ENCODE data around the gene STK33. TPM values are rescaled to one million over a fixed set of nuclear protein-coding genes. Genes with fewer than 3 reads are reported as not detected.

STK33 gene
- total and polyA plus RNA-seq, 2 of the 13 experiments (the other 11 are each of a cell fraction or from before 2014, with no cell fraction given), result 2.7 to 12.6 TPM

DNA sequence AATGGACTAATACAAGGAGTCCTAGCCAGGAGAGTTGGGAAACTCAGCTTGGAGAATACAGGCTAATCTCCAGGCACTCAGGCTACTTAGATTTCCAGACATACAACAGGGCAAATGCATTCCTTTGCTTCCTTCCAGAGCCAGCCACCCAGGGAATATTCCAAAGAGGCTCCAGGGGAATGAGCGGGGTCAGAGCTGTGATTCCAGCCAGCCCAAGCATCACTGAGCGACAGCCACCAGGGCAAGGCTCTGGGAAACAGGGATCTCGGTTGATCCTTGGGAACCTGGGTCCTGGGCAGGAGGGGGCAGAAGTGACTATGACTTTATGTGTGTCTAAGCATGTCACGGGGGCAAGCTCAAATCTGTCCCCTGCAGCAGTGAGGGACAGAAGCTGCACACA lies 218.1 kb downstream of the STK33 start (continued):
- TF ChIP-seq HNRNPH1 (optimal IDR thresholded peaks at IDR 0.05; ENCODE audit: low read depth, low read length) (no peak), ZNF773 (CRISPR knock-in tag; IDR thresholded peaks at IDR 0.05; ENCODE audit: borderline replicate concordance) (no peak), KLF12 (CRISPR knock-in tag; IDR thresholded peaks at IDR 0.05; ENCODE audit: borderline replicate concordance) (no peak), HMG20A (CRISPR knock-in tag; IDR thresholded peaks at IDR 0.05; ENCODE audit: borderline replicate concordance) (no peak), ZNF570 (CRISPR knock-in tag; IDR thresholded peaks at IDR 0.05; ENCODE audit: borderline replicate concordance) (no peak), PCBP1 (IDR thresholded peaks at IDR 0.05; ENCODE audit: borderline replicate concordance, low read depth, low read length) (no peak)

- TF ChIP-seq MBNL3 (CRISPR knock-in tag; conservative IDR thresholded peaks at IDR 0.05) (no peak), IRF2 (CRISPR knock-in tag; IDR thresholded peaks at IDR 0.05) (no peak), ARNT (IDR thresholded peaks at IDR 0.05) (no peak), ZSCAN30 (CRISPR knock-in tag; IDR thresholded peaks at IDR 0.05) (no peak), MLLT10 (CRISPR knock-in tag; IDR thresholded peaks at IDR 0.05) (no peak), HMGXB3 (CRISPR knock-in tag; IDR thresholded peaks at IDR 0.05; ENCODE audit: borderline replicate concordance) (no peak), HMGA1 (CRISPR knock-in tag; conservative IDR thresholded peaks at IDR 0.05) (no peak), ZNF44 (CRISPR knock-in tag; IDR thresholded peaks at IDR 0.05) (no peak), ZNF598 (CRISPR knock-in tag; IDR thresholded peaks at IDR 0.05; ENCODE audit: borderline replicate concordance) (no peak)
- TF ChIP-seq, protein P1, sequence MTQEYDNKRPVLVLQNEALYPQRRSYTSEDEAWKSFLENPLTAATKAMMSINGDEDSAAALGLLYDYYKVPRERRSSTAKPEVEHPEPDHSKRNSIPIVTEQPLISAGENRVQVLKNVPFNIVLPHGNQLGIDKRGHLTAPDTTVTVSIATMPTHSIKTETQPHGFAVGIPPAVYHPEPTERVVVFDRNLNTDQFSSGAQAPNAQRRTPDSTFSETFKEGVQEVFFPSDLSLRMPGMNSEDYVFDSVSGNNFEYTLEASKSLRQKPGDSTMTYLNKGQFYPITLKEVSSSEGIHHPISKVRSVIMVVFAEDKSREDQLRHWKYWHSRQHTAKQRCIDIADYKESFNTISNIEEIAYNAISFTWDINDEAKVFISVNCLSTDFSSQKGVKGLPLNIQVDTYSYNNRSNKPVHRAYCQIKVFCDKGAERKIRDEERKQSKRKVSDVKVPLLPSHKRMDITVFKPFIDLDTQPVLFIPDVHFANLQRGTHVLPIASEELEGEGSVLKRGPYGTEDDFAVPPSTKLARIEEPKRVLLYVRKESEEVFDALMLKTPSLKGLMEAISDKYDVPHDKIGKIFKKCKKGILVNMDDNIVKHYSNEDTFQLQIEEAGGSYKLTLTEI (CRISPR knock-in tag; conservative IDR thresholded peaks at IDR 0.05), result no peak
- Histone ChIP-seq H3K27me3 (ENCODE audit: control insufficient read depth in 1 of 2, insufficient read depth in 2 of 2, low read length in 2 of 2) (no peaks in the 10 kb centered on the region; a peak in 1 of 5 replicates), H3K27ac (ENCODE audit: extremely low read length, insufficient read depth, low read length) (no peak overlapping the region), H3K4me3 (replicated peaks in 1 of 3; ENCODE audit: insufficient read depth in 1 of 3, low read depth in 2 of 3, low read length in 3 of 3) (no peak overlapping the region), H3K4me2 (ENCODE audit: low read depth, low read length) (no peak overlapping the region), H3K79me2 (ENCODE audit: insufficient read depth, low read length) (no peaks in the 10 kb centered on the region), H4K20me1 (ENCODE audit: insufficient read depth, low read length) (no peaks in the 10 kb centered on the region), H3K36me3 (replicated peaks in 1 of 2; ENCODE audit: control insufficient read depth in 1 of 2, insufficient read depth in 2 of 2, low read length in 2 of 2) (no peaks in the 10 kb centered on the region), H3K9me3 (ENCODE audit: low read length) (no peaks in the 10 kb centered on the region), H3K9ac (ENCODE audit: insufficient read depth, low read depth, low read length) (no peak overlapping the region), H2AFZ (ENCODE audit: low read length) (no peak overlapping the region), H3K4me1 (ENCODE audit: insufficient read depth, low read length) (no peaks in the 10 kb centered on the region)
- 4% methylated on average over 3 of the region's 3 CpGs for WGBS (ENCODE audit: low lambda C conversion rate)
- DNase-seq (ENCODE audit: low spot score), result no peak
- no TSS peak for BruUV-seq (replicated peaks)
- in situ Hi-C loops (cut with HindIII; ENCODE audit: extremely low pct_ligation_motif_present, low pct_unique_long_range_greater_than_20kb) (no loop called here), intact Hi-C loops (cut with micrococcal nuclease; ENCODE audit: unreplicated experiment) (no loop called here)
- ATAC-seq, result no peak
- CTCF ChIA-PET (ENCODE audit: low intra/inter-chr PET ratio, low total read pairs), result no interaction called here
- POLR2A ChIA-PET, result no interaction called here
- FAIRE-seq, result no peak
These were observed 218.6 kb downstream of the STK33 start for GRCh38 chr11:8375460-8375859.
